A549 (cell line): ENCODE measurements around the gene DNAJA3. TPM values are rescaled to one million over a fixed set of nuclear protein-coding genes. Genes with fewer than 3 reads are reported as not detected.

ENCODE experiments used
- ATAC-seq, 2 experiments: fragments of 200-7000 bp in 1 of 2; fragments of >200 bp in 1 of 2; cut with Nextera tagmentation in 1 of 2; cut with Tn5 transposase in 1 of 2; 3 replicates each; pipeline versions ENCODE4 v1.8.0 to v1.9.1; 2018 to 2020; ENCODE audit warnings: mild to moderate bottlenecking in 1 of 2, moderate library complexity in 1 of 2
- CTCF ChIA-PET: fragments of 300-600 bp; sonication (Branson Sonifier 250); formaldehyde crosslinking; extraction: SDS; loops from one replicate; lab custom pipeline; 2021; ENCODE audit warnings: antibody characterized with exemption, inconsistent platforms; lab: Yijun Ruan, JAX
- POLR2A ChIA-PET: fragments of 350-600 bp; formaldehyde crosslinking; extraction: SDS; loops from one replicate; lab custom pipeline; 2021; ENCODE audit warnings: antibody characterized with exemption, inconsistent platforms; lab: Yijun Ruan, JAX
- DNase-seq, 2 experiments: peaks; one replicate each; pipeline versions ENCODE4 v3.0.0 to v3.0.0-alpha.2; 2011 to 2016; ENCODE audit warnings: low read depth in 1 of 2, low spot score in 1 of 2
- FAIRE-seq: peaks from 2 replicates; lab custom pipeline; 2011; peaks lifted over from hg19 to GRCh38; lab: Jason Lieb, UNC
- H3K27ac ChIP-seq, 2 experiments: fragments of >200 bp; sonication (Bioruptor Twin); formaldehyde crosslinking; 3 replicates each; pipeline ENCODE4 v1.5.1; 2016 to 2017
- H3K4me1 ChIP-seq: fragments of >200 bp; sonication (Bioruptor Twin); formaldehyde crosslinking; 3 replicates; pipeline ENCODE4 v1.6.1; 2016
- H3K4me2 ChIP-seq: fragments of >200 bp; sonication (Bioruptor Twin); formaldehyde crosslinking; 3 replicates; pipeline ENCODE4 v1.6.1; 2016
- H3K4me3 ChIP-seq: fragments of >200 bp; sonication (Bioruptor Twin); formaldehyde crosslinking; 3 replicates; pipeline ENCODE4 v1.5.1; 2016
- H3K9me3 ChIP-seq: fragments of >200 bp; sonication (Bioruptor Twin); formaldehyde crosslinking; 3 replicates; pipeline ENCODE4 v1.6.1; 2016
- BCL3 ChIP-seq: fragments of >200 bp; sonication (Bioruptor Twin); formaldehyde crosslinking; IDR thresholded peaks from 3 replicates; pipeline ENCODE4 v1.6.1; 2016
- CBX8 ChIP-seq: fragments of 200-600 bp; sonication (generic); IDR thresholded peaks from 2 replicates; pipeline ENCODE4 v1.6.1; 2016
- CHD4 ChIP-seq: fragments of 200-600 bp; sonication (generic); IDR thresholded peaks from 2 replicates; pipeline ENCODE4 v1.6.1; 2016; ENCODE audit warnings: antibody characterized with exemption, mild to moderate bottlenecking, borderline replicate concordance
- EHF ChIP-seq: fragments of 250-450 bp; sonication (Bioruptor Pico); IDR thresholded peaks from 2 replicates; pipeline ENCODE4 v1.5.0; 2020; ENCODE audit warnings: mild to moderate bottlenecking
- EP300 ChIP-seq, 2 experiments: fragments of >200 bp; sonication (Bioruptor Twin); formaldehyde crosslinking; IDR thresholded peaks; 2 replicates in 1 of 2; 3 replicates in 1 of 2; pipeline ENCODE4 v1.6.1; 2016 to 2017
- FOSB ChIP-seq: fragments of 250-450 bp; sonication (Bioruptor Pico); IDR thresholded peaks from 2 replicates; pipeline ENCODE4 v1.5.0; 2020; ENCODE audit warnings: mild to moderate bottlenecking, moderate library complexity
- HMGXB4 ChIP-seq: fragments of 250-450 bp; sonication (Bioruptor Pico); IDR thresholded peaks from 2 replicates; pipeline ENCODE4 v1.5.0; 2021; ENCODE audit warnings: mild to moderate bottlenecking, moderate library complexity, borderline replicate concordance
- HOXA7 ChIP-seq: fragments of 250-450 bp; sonication (Bioruptor Pico); IDR thresholded peaks from 2 replicates; pipeline ENCODE4 v1.5.0; 2020; ENCODE audit warnings: mild to moderate bottlenecking, moderate library complexity
- KDM5A ChIP-seq: fragments of 200-600 bp; sonication (generic); IDR thresholded peaks from 2 replicates; pipeline ENCODE4 v1.6.1; 2016; ENCODE audit warnings: antibody characterized with exemption, mild to moderate bottlenecking
- RARB ChIP-seq: fragments of 250-450 bp; sonication (Bioruptor Pico); IDR thresholded peaks from 2 replicates; pipeline ENCODE4 v1.8.0; 2021; ENCODE audit warnings: mild to moderate bottlenecking, moderate library complexity
- RFX5 ChIP-seq: fragments of 450-650 bp; IDR thresholded peaks from 2 replicates; pipeline ENCODE4 v1.7.1; 2014; ENCODE audit warnings: antibody characterized with exemption, mild to moderate bottlenecking, moderate library complexity
- WGBS: methylation state at CpG from one replicate; pipeline ENCODE4 v1.1.6; 2017; ENCODE audit errors: missing lambda C conversion rate; 5-methylcytosine and 5-hydroxymethylcytosine counted together
- polyA plus RNA-seq, 4 experiments: library from polyadenylated mRNA; depleted of rRNA in 3 of 4; stranded (reverse); fragments of >200 nt; fragmentation: RNase III in 1 of 4; extraction: RNeasy Plus Mini Kit Qiagen cat#74134 plus additional on column Dnase treatment in 1 of 4; gene quantifications; 2 replicates in 3 of 4; 3 replicates in 1 of 4; pipeline ENCODE4 v1.2.3, GENCODE V29; 2011 to 2017
- small RNA-seq, 6 experiments: library from RNA; depleted of rRNA; stranded (forward); fragments of <200 nt; gene quantifications; one replicate each; pipeline ENCODE3, GENCODE V24; 2012

The DNAJA3 gene
- polyA plus RNA-seq, 2 of the 4 experiments (the other 2 are of a cell fraction) = 64.6 to 77.2 TPM

- ChIA-PET POLR2A (interaction anchor here (0.6 kb wide), 1 partner anchor 506 kb away, joined by 4 read pairs; no protein-coding TSS in a partner anchor), CTCF (interaction anchor here (0.7 to 4.9 kb wide), 12 partner anchors 8 to 555 kb away, joined by 3 to 32 read pairs (median 6); partner anchors contain the start of gene HMOX2)
- TF ChIP-seq CBX8 (no peak), RARB (no peak), EHF (no peak)
- peaks cover 28% of the 10 kb centered on the region for H3K4me1 ChIP-seq
- ATAC-seq (no peak), FAIRE-seq (no peak), DNase-seq (no peak)
- peak overlapping the region in 1 of 2 experiments; percentile 44; a peak in 2 of 6 replicates for H3K27ac ChIP-seq
- peak overlapping the region; percentile 44 for H3K4me2 ChIP-seq
- 61% methylated on average over 5 of the region's 5 CpGs for WGBS
- H3K9me3 ChIP-seq = no peaks in the 10 kb centered on the region
- H3K4me3 ChIP-seq = no peak overlapping the region
Observed at GRCh38 chr16:4501071-4501478, 75.4 kb downstream of the DNAJA3 start.

- Histone ChIP-seq H3K9me3 (no peaks in the 10 kb centered on the region), H3K27ac (no peak overlapping the region), H3K4me3 (no peak overlapping the region), H3K4me1 (peaks cover 13% of the 10 kb centered on the region), H3K4me2 (no peak overlapping the region)
- 87% methylated on average over 13 of the region's 13 CpGs for WGBS
- TF ChIP-seq KDM5A = no peak
- no peak for TF ChIP-seq EP300 (IDR thresholded peaks at IDR 0.05)
- no peak for TF ChIP-seq HOXA7 (CRISPR knock-in tag)
- TF ChIP-seq BCL3 = no peak
- no peak for TF ChIP-seq EHF
- TF ChIP-seq CHD4 = no peak
- TF ChIP-seq RFX5 = no peak
- TF ChIP-seq HMGXB4 (CRISPR knock-in tag) = no peak
- TF ChIP-seq FOSB = no peak
- POLR2A ChIA-PET = no interaction called here
- no peak; a peak in 1 of 6 replicates for ATAC-seq
- no peak for DNase-seq
- FAIRE-seq = no peak
- CTCF ChIA-PET = interaction anchor here (0.6 to 18.0 kb wide), 28 partner anchors 9 to 879 kb away, joined by 3 to 301 read pairs (median 8); partner anchors contain the start of genes C16orf96, CDIP1, HMOX2 and MGRN1
Observed at GRCh38 chr16:4505356-4506147, 79.9 kb downstream of the DNAJA3 start.

Small RNA genes lying within 50 kb of the gene (small RNA-seq; reads per million reads assigned to genes)
- gene AC012676.2 = 0 reads per million in 6 experiments

Other genes with a start within 250 kb of the DNAJA3 start
- not detected in 2 replicates for gene SRL, start 183.8 kb upstream of the DNAJA3 start, polyA plus RNA-seq (2011; rRNA removed)
- gene SRL, start 183.8 kb upstream of the DNAJA3 start, polyA plus RNA-seq (2017; fragmentation: RNase III; extraction: RNeasy Plus Mini Kit Qiagen cat#74134 plus additional on column Dnase treatment) = 0.03 to 0.05 TPM (median 0.03 TPM) in 3 replicates
- gene TFAP4, start 152.8 kb upstream of the DNAJA3 start, polyA plus RNA-seq (2011; rRNA removed) = 7.0 and 7.2 TPM in 2 replicates
- gene TFAP4, start 152.8 kb upstream of the DNAJA3 start, polyA plus RNA-seq (2017; fragmentation: RNase III; extraction: RNeasy Plus Mini Kit Qiagen cat#74134 plus additional on column Dnase treatment) = 13.6 to 15.7 TPM (median 14.7 TPM) in 3 replicates
- gene GLIS2, start 109.8 kb upstream of the DNAJA3 start, polyA plus RNA-seq (2011; rRNA removed) = 5.5 and 6.8 TPM in 2 replicates
- gene GLIS2, start 109.8 kb upstream of the DNAJA3 start, polyA plus RNA-seq (2017; fragmentation: RNase III; extraction: RNeasy Plus Mini Kit Qiagen cat#74134 plus additional on column Dnase treatment) = 15.8 to 19.5 TPM (median 16.3 TPM) in 3 replicates
- gene PAM16, start 74.5 kb upstream of the DNAJA3 start, polyA plus RNA-seq (2011; rRNA removed) = 42.5 and 55.1 TPM in 2 replicates
- gene PAM16, start 74.5 kb upstream of the DNAJA3 start, polyA plus RNA-seq (2017; fragmentation: RNase III; extraction: RNeasy Plus Mini Kit Qiagen cat#74134 plus additional on column Dnase treatment) = 58.7 to 64.3 TPM (median 59.1 TPM) in 3 replicates
- gene VASN, start 54.0 kb upstream of the DNAJA3 start, polyA plus RNA-seq (2011; rRNA removed) = 2.0 and 2.3 TPM in 2 replicates
- 4.0 to 4.7 TPM (median 4.2 TPM) in 3 replicates for gene VASN, start 54.0 kb upstream of the DNAJA3 start, polyA plus RNA-seq (2017; fragmentation: RNase III; extraction: RNeasy Plus Mini Kit Qiagen cat#74134 plus additional on column Dnase treatment)
- 5.7 and 6.0 TPM in 2 replicates for gene CORO7, start 9.3 kb upstream of the DNAJA3 start, polyA plus RNA-seq (2011; rRNA removed)
- gene CORO7, start 9.3 kb upstream of the DNAJA3 start, polyA plus RNA-seq (2017; fragmentation: RNase III; extraction: RNeasy Plus Mini Kit Qiagen cat#74134 plus additional on column Dnase treatment) = 11.1 to 12.6 TPM (median 11.9 TPM) in 3 replicates
- gene NMRAL1, start 48.8 kb downstream of the DNAJA3 start, polyA plus RNA-seq (2011; rRNA removed) = 36.3 and 36.4 TPM in 2 replicates
- 47.4 to 55.8 TPM (median 48.8 TPM) in 3 replicates for gene NMRAL1, start 48.8 kb downstream of the DNAJA3 start, polyA plus RNA-seq (2017; fragmentation: RNase III; extraction: RNeasy Plus Mini Kit Qiagen cat#74134 plus additional on column Dnase treatment)
- 35.4 and 37.3 TPM in 2 replicates for gene HMOX2, start 50.5 kb downstream of the DNAJA3 start, polyA plus RNA-seq (2011; rRNA removed)
- gene HMOX2, start 50.5 kb downstream of the DNAJA3 start, polyA plus RNA-seq (2017; fragmentation: RNase III; extraction: RNeasy Plus Mini Kit Qiagen cat#74134 plus additional on column Dnase treatment) = 47.7 to 49.6 TPM (median 49.5 TPM) in 3 replicates
- gene CDIP1, start 112.9 kb downstream of the DNAJA3 start, polyA plus RNA-seq (2011; rRNA removed) = 3.7 and 4.4 TPM in 2 replicates
- 7.8 to 8.4 TPM (median 8.3 TPM) in 3 replicates for gene CDIP1, start 112.9 kb downstream of the DNAJA3 start, polyA plus RNA-seq (2017; fragmentation: RNase III; extraction: RNeasy Plus Mini Kit Qiagen cat#74134 plus additional on column Dnase treatment)
- 0.03 TPM in 1 of 2 replicates, not detected in the other for gene C16orf96, start 130.5 kb downstream of the DNAJA3 start, polyA plus RNA-seq (2011; rRNA removed)
- 0.01 to 0.03 TPM in 2 of 3 replicates, not detected in the other for gene C16orf96, start 130.5 kb downstream of the DNAJA3 start, polyA plus RNA-seq (2017; fragmentation: RNase III; extraction: RNeasy Plus Mini Kit Qiagen cat#74134 plus additional on column Dnase treatment)
- 10.0 and 10.2 TPM in 2 replicates for gene UBALD1, start 189.0 kb downstream of the DNAJA3 start, polyA plus RNA-seq (2011; rRNA removed)
- 33.2 to 36.6 TPM (median 34.1 TPM) in 3 replicates for gene UBALD1, start 189.0 kb downstream of the DNAJA3 start, polyA plus RNA-seq (2017; fragmentation: RNase III; extraction: RNeasy Plus Mini Kit Qiagen cat#74134 plus additional on column Dnase treatment)
- 4.3 and 8.2 TPM in 2 replicates for gene MGRN1, start 199.0 kb downstream of the DNAJA3 start, polyA plus RNA-seq (2011; rRNA removed)
- gene MGRN1, start 199.0 kb downstream of the DNAJA3 start, polyA plus RNA-seq (2017; fragmentation: RNase III; extraction: RNeasy Plus Mini Kit Qiagen cat#74134 plus additional on column Dnase treatment) = 28.2 to 30.6 TPM (median 29.9 TPM) in 3 replicates